ENCODE results near the gene CDK2. TPM values are rescaled to one million over a fixed set of nuclear protein-coding genes. Genes with fewer than 3 reads are reported as not detected.
A peak's percentile ranks its signal among the peaks of the same experiment; 100 is the strongest.
"Not testable (repeated sequence)": the region's sequence is repeated elsewhere in the genome, so short reads cannot be mapped to it uniquely, and the experiment has no call there.

Gene CDK2
- total and polyA plus RNA-seq, 2 experiments from 2014 or later: 23.9 to 26.6 TPM

DNA sequence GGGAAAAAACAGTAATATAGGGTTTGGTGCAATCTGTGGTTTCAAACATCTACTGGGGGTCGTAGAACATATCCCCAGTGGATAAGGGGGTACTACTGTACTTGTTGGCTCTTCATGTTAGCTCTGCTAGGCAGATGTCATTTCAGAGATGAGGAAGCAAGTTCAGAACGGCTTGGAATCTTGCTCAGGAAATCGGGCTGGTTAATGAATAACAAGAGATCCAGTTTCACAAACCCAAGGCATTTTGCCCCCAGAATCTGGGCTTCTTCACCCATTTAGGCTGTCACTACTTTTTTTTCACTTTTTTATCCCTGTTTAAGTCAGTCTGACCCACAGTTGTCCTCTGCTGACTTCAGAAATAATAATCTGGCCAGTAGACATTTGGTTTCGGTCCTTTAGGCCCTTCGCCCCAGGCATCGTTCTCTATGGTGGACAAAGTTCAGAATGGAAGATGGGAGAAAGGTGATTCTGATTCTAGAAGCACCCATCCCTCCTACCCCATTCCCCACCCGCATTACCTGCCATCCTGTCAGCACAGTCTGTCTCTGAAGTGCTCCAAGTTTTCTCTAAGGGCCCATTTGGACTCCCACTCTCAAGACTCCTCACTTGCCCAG lies 35.0 kb downstream of the CDK2 start:
- no peaks in the 10 kb centered on the region for H3K36me3 ChIP-seq (replicated peaks; ENCODE audit: insufficient read depth, low read depth)
- no peaks in the 10 kb centered on the region for H3K9me3 ChIP-seq (ENCODE audit: low read depth)
- H3K4me2 ChIP-seq: peak overlapping the region; percentile 62
- H3K9me2 ChIP-seq (replicated peaks; ENCODE audit: insufficient read depth): no peaks in the 10 kb centered on the region
- DNase-seq (ENCODE audit: low spot score): peak; percentile 37
- peaks cover 14% of the 10 kb centered on the region for H3K4me1 ChIP-seq (ENCODE audit: insufficient read depth)
- H3K27me3 ChIP-seq: no peaks in the 10 kb centered on the region
- no peak overlapping the region for H3K4me3 ChIP-seq
- peak overlapping the region; percentile 78 for H3K27ac ChIP-seq
- no peaks in the 10 kb centered on the region for H4K20me1 ChIP-seq (ENCODE audit: insufficient read depth, poor library complexity, severe bottlenecking)
- peaks cover 17% of the 10 kb centered on the region for H3K79me2 ChIP-seq
- no peak overlapping the region for H2AFZ ChIP-seq
- TF ChIP-seq CTCF (IDR thresholded peaks at IDR 0.05; ENCODE audit: poor library complexity) (no peak), EZH2 (IDR thresholded peaks at IDR 0.05; ENCODE audit: borderline replicate concordance) (no peak), EZH2phosphoT487 (IDR thresholded peaks at IDR 0.05; ENCODE audit: low read depth, severe bottlenecking, unreplicated experiment) (no peak)
- WGBS (ENCODE audit: low lambda C conversion rate, missing lambda C conversion rate): 63% methylated on average over 7 of the region's 7 CpGs

GRCh38 chr12:56003376-56003775 lies 36.7 kb downstream of the CDK2 start:
- not testable (repeated sequence) for H2AFZ ChIP-seq; H3K36me3 ChIP-seq (replicated peaks; ENCODE audit: insufficient read depth, low read depth); H3K27me3 ChIP-seq; H3K4me3 ChIP-seq; DNase-seq (ENCODE audit: low spot score); H3K79me2 ChIP-seq; H3K4me2 ChIP-seq; H3K9me3 ChIP-seq (ENCODE audit: low read depth); H3K27ac ChIP-seq; H3K9me2 ChIP-seq (replicated peaks; ENCODE audit: insufficient read depth); H4K20me1 ChIP-seq (ENCODE audit: insufficient read depth, poor library complexity, severe bottlenecking)
- peaks cover 11% of the 10 kb centered on the region for H3K4me1 ChIP-seq (ENCODE audit: insufficient read depth)
- WGBS (ENCODE audit: low lambda C conversion rate, missing lambda C conversion rate): 88% methylated on average over 5 of the region's 5 CpGs

DNA sequence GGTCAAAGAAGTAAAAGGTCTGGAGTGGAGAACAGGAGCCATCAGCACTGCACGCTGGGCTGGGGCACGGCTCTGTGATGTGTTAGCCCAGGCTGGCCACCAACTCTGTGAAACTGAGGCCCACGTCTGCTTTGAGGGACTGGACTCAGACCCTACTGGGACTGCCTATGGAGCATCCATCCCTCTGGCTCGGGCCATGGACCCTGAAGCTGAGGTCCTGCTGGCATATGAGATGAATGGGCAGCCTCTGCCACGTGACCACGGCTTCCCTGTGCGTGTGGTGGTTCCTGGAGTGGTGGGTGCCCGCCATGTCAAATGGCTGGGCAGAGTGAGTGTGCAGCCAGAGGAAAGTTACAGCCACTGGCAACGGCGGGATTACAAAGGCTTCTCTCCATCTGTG lies 37.6 kb downstream of the CDK2 start:
- 97% methylated on average over 10 of the region's 10 CpGs for WGBS (ENCODE audit: low lambda C conversion rate, missing lambda C conversion rate)

More for the DNA sequence above, 37.6 kb downstream of the CDK2 start:
- Histone ChIP-seq H3K4me1 (ENCODE audit: insufficient read depth) (peaks cover 12% of the 10 kb centered on the region), H3K36me3 (replicated peaks; ENCODE audit: insufficient read depth, low read depth) (no peaks in the 10 kb centered on the region), H2AFZ (no peak overlapping the region), H3K27me3 (no peaks in the 10 kb centered on the region), H3K4me2 (no peak overlapping the region), H3K9me3 (ENCODE audit: low read depth) (no peaks in the 10 kb centered on the region), H3K4me3 (no peak overlapping the region), H3K79me2 (no peaks in the 10 kb centered on the region), H4K20me1 (ENCODE audit: insufficient read depth, poor library complexity, severe bottlenecking) (no peaks in the 10 kb centered on the region), H3K27ac (no peak overlapping the region), H3K9me2 (replicated peaks; ENCODE audit: insufficient read depth) (no peaks in the 10 kb centered on the region)
- TF ChIP-seq EZH2 (IDR thresholded peaks at IDR 0.05; ENCODE audit: borderline replicate concordance) (no peak), EZH2phosphoT487 (IDR thresholded peaks at IDR 0.05; ENCODE audit: low read depth, severe bottlenecking, unreplicated experiment) (no peak), CTCF (IDR thresholded peaks at IDR 0.05; ENCODE audit: poor library complexity) (no peak)
- no peak for DNase-seq (ENCODE audit: low spot score)
